HG03025 (cell line): ENCODE measurements around the gene SAMD4B.

ENCODE experiments used
- ATAC-seq: cut with Tn5 transposase; IDR thresholded peaks from one replicate; pipeline ENCODE4 v1.9.1; 2021; ENCODE audit warnings: mild to moderate bottlenecking, moderate library complexity; ENCODE audit not compliant: unreplicated experiment, low FRiP score

Gene SAMD4B, protein sequence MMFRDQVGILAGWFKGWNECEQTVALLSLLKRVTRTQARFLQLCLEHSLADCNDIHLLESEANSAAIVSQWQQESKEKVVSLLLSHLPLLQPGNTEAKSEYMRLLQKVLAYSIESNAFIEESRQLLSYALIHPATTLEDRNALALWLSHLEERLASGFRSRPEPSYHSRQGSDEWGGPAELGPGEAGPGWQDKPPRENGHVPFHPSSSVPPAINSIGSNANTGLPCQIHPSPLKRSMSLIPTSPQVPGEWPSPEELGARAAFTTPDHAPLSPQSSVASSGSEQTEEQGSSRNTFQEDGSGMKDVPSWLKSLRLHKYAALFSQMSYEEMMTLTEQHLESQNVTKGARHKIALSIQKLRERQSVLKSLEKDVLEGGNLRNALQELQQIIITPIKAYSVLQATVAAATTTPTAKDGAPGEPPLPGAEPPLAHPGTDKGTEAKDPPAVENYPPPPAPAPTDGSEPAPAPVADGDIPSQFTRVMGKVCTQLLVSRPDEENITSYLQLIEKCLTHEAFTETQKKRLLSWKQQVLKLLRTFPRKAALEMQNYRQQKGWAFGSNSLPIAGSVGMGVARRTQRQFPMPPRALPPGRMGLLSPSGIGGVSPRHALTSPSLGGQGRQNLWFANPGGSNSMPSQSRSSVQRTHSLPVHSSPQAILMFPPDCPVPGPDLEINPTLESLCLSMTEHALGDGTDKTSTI

DNA sequence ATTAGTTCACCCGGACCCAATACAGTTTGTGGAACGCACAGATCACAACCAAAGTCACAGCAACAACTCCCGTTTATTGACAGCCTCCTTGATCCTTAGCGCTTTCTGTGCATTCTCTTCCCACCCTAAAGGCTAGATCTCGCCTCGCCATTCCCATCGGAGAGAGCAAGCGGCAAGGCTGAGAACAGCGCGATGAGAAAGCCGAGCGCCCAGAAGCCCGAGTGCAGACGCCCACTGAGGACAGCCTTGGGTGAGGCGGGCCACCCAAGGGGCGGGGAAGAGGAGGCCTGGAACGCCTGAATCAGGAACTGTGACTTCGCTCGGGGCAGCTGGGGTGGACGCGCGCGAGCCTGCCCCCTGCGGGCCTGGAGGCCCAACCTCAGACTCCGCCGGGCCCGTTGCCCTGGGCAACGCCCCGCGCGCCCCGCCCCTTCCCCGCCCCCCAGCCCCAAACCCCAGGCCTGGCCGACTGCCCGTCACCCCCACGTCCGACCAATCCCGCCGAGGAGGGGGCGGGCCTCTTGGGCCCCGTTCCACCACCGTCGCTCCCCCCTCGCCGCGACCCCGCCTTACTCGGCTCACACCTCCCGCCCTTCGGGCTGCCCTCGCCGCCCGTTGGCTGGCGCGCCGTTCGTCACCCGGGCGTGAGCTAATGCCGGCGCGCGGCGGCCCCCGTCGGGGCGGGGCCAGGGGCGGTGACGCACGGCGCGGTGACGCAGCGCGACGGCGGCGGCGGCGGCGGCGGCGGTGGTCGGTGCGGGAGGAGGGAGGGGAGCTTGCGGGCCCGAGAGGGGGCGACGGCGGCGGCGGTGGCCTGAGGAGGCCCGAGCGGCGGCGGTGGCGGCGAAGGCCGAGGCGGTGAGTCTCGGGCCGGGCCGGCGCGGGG, at the start of gene SAMD4B:
Gene SAMD4B, plus strand, starts transcription at position 703 of the 886 bp plus-strand sequence. CDS start 14,473 bp downstream, outside the sequence.
- ATAC-seq, result peak; percentile 80

DNA sequence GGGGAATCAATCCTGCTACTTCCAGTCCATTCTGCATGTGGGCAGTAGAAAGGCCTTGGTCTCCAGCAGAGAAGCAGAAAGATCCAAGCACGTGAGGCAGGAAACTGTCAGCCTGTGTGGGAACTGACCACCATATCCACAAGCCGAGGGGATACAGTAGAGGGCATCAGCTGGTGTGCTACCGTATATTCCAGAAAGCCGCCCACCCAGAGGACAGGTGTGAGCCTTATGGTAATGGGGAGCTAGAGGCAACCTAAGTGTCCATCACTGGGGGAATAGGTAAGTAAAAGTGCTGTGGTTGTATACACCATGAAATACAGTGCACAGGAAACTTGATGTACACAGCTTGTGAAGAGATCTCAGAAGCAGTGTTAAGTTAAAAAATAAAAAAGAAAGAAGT, 48.8 kb upstream of the SAMD4B start:
- ATAC-seq, result no peak

DNA sequence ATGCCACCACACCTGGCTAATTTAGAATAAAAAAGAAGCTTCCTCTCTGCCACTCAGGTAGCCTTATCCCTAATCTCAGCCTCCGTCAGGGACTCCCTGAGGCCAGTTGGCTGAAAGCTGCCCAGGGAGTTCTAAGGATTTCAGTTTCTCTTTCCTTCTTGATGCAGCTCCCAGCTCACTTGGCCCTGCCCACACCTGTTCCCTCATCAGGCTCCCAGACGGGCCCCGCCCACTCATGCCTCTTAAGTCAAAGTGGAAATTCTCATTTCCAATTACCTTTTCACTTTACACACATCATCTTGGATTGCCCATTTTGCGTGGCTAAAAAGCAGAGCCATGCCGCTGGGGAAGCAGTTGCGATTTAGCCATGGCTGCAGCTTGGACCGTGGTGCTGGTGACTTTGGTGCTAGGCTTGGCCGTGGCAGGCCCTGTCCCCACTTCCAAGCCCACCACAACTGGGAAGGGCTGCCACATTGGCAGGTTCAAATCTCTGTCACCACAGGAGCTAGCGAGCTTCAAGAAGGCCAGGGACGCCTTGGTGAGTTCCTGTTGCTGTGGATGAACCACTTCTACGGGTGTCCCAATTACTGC, 46.1 kb upstream of the SAMD4B start, which contains the start of gene IFNL1:
Gene IFNL1, plus strand, starts transcription at position 353 of the 591 bp plus-strand sequence. Its CDS starts 15 bp downstream, at position 368.
- no peak for ATAC-seq

DNA sequence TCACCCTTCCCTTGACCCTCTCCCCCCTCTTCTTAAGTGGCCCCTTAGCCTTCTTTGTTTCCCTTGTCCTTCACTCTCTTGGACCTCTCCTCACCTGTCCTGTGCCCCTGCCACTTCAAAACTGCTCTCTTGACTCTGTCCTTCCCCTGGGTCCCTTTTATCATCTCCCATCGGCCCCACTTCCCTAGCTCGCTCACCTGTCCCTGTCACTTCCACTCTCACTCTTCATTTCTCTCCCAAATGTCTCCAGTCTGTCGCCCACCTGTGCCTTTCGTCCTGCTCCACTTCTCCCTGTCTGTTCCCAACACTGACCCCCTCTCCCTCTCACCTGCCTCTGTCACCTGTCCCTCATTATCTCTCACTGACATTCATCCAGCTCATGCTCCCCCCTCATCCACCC, 45.3 kb upstream of the SAMD4B start:
- no peak for ATAC-seq

DNA sequence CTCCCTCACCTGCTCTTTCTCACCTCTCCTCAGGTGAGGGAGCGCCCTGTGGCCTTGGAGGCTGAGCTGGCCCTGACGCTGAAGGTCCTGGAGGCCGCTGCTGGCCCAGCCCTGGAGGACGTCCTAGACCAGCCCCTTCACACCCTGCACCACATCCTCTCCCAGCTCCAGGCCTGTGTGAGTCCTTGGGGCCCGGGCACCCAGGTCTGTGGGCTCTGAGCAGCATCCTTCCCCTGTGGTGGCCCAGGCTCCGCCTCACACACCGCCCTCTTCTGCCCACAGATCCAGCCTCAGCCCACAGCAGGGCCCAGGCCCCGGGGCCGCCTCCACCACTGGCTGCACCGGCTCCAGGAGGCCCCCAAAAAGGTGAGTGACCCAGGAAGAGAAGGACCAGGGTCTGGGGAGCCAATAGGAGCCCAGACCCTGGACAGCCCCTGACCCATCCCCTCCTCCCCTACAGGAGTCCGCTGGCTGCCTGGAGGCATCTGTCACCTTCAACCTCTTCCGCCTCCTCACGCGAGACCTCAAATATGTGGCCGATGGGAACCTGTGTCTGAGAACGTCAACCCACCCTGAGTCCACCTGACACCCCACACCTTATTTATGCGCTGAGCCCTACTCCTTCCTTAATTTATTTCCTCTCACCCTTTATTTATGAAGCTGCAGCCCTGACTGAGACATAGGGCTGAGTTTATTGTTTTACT, 44.1 kb upstream of the SAMD4B start:
- ATAC-seq, result no peak

DNA sequence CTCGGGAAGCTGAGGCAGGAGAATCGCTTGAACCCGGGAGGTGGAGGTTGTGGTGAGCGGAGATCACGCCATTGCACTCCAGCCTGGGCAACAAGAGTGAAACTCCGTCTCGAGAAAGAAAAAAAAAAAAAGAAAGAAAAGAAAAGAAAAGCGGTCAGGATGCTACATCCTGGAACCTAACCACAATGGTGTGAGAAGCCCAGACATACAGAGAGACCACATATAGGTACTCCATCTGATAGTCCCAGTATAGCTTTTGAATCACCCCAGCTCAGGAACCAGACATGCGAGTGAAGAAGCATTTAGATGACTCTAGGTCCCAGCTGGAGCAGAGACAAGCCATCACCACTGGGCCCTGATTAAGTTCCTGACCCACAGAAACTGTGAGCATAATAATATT, 42.8 kb upstream of the SAMD4B start:
- no peak for ATAC-seq

DNA sequence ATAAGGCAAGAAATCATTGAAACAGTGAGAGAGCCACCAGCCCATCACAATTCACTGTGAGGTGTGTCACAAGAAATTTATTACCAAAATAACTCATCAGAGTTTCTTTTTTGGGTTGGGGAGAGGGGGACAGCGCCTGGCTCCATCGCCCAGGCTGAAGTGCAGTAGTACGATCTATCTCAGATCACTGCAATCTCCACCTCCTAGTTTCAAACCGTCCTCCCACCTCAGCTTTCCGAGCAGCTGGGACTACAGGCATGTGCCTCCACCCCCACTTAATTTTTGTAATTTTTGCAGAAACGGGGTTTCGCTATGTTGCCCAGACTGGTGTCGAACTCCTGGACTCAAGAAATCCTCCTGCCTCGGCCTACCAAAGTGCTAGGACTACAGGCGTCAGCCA, 42.4 kb upstream of the SAMD4B start:
- ATAC-seq, result no peak

DNA sequence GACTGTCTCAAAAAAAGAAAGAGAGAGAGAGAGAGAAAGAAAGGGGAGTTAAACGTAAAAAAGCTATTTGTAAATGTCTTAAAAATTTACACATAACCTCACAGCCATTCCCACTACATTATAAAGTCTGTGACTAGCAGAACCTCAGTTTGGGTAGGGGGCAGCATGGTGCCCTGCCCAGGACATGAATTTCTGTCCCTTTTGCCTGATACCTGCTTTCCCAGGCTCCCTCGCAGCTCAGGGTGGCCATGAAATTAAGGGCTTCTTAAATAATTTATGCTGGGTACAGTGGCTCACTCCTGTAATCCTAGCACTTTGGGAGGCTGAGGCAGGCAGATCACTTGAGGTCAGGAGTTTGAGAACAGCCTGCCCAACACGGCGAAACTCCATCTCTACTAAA, 41.2 kb upstream of the SAMD4B start:
- no peak for ATAC-seq

DNA sequence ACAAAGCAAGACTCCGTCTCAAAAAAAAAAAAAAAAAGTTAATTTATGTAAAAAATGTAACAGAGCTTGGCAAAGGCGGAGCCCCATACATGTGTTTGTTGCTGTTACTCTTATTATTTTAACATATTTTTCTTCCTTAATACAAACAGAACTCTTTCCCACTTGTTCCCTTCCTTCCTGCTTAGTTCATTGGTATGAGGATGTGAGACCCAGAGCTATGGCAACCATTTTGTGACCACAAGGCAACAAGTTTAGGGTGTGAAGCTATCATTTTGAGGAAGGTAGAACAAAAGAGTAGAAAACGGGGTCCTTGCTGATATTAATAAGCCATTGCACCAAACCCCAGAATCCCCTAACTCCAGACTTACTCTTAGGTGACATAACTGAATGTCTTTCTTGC, 40.7 kb upstream of the SAMD4B start:
- ATAC-seq, result no peak

DNA sequence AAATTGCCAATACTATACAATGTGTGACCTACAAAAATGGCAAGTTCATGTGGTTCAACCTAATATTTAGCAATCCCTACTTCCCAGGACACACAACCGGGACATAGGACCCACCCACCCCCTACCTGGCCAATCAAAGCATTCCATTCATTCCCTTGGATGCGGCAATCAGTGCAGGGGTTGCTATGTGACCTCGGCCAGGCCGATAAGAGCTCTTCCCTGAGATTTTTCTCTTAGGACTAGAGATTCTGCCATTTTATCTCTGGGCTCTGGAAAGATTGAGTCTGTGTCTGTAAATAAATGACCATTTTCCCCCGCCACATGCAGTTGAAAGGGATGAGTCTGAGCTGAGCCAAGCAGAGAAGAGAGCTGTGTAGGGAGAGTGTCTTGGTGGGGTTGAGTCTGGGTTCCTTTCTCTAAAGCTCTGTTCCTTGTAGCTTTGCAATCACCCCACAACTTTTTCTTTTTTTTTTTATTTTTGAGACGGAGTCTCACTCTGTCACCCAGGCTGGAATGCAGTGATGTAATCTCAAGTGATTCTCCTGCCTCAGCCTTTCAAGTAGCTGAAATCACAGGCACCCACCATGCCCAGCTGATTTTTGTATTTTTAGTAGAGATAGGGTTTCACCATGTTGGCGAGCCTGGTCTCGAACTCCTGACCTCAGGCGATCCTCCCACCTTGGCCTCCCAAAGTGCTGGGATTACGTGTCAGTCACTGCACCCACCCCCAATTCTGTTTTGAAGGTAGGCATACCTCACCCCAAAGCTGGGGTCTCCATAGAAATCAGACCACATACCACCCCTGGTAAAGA, 38.6 kb upstream of the SAMD4B start:
- ATAC-seq, result no peak

DNA sequence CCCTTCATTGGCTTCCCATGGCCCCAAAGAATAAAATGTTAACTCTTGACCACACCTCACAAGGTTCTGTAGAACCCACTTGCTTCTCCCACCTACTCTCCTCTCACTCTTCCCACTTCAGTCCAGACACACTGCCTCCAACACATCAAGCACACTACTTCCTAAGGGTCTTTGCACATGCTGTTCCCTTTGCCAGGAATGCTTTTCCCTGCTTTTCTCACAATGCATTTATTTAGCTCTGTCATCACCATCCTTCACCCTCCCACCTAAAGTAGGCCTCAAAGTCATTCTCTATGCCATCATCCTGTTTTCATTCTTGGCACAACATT, 38.1 kb upstream of the SAMD4B start:
- no peak for ATAC-seq

DNA sequence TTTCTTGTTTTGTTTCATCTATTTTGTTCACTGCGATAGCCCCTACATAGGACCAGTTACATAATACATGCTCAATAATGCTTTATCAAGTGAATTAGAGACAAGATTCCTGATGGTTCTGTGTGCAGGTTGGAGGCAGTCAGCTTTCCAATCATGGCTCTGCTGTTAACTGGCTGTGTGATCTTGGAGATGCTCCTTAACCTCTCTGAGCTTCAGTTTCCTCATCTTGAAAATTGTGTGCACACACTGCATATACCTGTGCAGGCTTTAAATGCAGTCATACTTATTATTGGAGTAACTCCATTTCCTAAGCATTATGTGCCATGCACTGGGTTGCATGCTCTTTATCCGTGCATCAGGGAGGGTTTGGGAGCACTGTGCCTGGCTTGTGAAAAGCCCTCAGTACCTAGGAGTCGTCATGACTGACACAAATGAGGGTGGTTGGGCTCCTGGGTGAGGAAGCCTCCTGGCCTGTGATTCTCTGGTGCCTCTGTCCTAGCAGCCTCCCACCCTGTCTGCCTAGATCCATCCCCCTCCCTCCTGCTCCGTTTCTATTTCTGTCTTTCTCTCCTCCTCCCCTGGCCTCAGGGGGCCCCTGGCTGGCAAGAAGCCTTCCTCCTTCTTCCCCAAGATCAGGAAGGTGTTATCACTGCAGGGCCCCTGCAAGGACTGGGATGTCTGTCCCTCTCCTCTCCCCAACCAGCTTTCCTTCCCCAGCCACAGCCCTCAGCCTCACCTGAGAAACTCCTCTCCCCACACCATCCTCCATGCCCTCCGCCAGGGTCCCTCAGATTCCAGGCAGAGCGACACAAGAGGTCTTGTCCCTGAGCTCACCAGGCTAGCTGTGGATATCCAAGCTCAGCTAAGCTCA, 37.3 kb upstream of the SAMD4B start:
- ATAC-seq, result no peak

DNA sequence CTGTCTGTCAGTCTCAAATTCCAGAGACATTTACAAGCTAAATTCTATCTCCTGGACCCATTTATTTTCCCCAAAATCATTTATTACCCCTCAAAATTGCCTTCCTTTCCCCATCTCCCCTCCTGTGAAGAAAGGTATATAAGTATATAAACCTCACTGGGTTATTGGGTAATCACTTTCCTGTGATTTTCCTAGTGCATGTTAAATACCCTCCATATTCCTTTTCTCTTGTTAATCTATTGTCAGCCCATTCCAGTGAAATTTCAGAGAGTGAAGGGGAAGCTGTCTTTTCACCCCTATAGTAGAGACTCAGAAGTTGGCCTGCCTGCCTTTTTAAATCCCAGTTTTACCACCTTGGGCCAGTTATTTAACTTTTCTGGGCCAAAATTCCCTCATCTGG, 36.1 kb upstream of the SAMD4B start:
- no peak for ATAC-seq

DNA sequence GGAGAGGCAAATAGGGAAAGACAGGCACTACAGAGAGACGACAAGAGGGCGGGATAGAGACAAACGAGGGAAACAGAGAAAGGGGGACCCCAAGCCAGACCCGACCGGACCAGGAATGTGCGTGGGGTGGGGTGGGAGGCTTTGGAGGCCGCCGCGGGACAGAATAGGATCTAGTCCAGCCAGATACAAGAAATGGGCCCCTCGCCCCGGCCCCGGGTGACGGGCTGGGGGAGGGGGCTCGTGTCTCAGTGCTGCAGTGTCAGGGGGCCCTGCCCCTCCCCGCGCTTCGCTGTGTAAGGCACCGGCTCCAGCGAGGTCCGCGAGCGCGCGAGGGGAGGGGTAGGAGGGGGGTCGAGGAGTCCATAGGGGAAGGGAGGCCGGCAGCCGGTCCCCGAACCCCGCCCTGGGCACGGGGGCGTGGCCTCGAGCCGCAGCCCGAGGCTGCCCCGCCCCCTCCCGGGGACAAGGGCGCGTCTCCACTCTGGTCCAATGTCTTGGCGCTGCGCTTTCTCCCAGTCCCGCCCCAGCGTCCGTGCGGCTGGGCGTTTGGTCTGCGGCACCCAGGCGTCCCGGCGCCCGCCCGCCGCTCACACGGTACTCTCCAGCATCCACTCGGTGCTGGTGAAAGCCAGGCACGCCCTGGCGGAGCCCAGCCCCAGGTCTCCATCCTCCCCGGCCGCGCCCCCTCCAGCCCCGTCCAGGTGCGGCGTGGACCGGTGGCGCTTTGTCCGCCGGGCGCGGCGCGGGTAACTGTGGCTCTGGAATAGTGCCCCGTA, 35.0 kb upstream of the SAMD4B start:
- ATAC-seq, result no peak

DNA sequence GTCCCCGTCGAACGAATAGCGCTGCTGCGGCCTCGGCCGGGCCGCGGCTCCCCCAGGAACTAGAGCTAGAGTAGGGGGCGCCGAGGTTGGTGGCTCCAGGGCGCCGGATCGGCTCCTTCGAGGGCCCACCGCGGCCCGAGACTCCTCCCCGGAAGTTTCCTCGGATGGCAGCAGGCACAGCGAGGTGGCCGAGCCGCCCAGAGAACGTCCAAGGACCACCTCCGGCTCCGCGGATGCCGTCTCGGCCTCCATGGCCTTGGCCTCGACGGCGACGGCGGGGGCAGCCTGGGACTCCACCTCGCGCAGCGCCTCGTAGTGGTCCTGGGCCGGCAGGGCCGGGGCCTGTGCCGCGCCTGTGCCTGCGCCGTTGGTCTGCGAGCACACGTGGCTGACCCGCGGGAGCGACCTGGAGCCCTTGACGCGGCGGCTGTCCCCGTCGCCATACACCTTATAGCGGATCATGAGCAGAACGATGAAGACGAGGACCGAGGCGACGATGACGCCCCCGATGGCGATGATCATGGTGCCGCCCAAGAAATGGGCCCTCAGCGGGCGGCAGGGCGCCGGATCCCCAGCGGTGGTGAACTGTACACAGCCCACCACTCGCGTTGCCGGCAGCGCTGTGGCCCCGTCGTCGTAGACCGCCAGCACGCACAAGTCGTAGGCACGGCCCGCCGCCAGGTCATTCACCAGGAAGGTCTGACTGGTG, 34.2 kb upstream of the SAMD4B start:
- ATAC-seq, result no peak

DNA sequence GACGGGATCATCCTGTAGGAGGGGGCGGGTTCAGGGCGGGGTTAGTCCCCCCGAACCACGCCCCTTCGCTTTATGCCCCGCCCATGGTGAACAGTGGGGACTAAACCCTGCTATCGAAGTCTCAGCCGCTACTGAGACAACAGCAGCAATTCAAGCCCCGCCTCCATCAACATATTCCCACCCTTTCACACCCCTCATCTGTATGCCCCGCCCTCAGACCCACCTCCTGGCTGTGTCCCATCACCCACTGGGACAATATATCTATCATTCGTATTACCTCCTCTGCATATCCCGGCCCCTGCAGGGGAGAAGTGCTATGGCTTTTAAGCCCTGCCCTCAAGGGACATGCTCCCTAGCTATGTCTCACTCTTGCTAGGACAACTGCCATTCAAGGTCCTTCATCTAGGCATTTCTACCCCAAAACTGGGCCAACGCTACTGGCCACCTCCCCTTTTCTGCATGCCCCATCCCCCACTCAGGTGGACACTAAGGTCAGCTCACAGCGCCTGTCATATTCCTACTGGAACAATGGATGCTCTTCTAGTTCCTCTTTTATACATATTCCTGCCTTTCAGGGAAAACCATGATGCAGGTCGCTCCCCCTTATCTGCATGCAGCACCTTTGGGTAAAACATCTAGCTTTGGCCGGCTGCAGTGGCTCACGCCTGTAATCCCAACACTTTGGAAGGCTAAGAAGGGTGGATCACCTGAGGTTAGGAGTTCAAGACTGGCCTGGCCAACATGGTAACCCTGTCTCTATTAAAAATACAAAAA, 33.5 kb upstream of the SAMD4B start:
- ATAC-seq, result no peak
